Epidermal melanocyte (primary cell): ENCODE measurements around the gene NFE2L1.

Experiments used
- DNase-seq: peaks from one replicate; pipeline ENCODE4 v3.0.0; 2011; ENCODE audit warnings: low spot score; ENCODE audit not compliant: insufficient read length

The NFE2L1 gene

GRCh38 chr17:48047113-48047740, 932 bp upstream of the NFE2L1 start:
- no peak for DNase-seq

DNA sequence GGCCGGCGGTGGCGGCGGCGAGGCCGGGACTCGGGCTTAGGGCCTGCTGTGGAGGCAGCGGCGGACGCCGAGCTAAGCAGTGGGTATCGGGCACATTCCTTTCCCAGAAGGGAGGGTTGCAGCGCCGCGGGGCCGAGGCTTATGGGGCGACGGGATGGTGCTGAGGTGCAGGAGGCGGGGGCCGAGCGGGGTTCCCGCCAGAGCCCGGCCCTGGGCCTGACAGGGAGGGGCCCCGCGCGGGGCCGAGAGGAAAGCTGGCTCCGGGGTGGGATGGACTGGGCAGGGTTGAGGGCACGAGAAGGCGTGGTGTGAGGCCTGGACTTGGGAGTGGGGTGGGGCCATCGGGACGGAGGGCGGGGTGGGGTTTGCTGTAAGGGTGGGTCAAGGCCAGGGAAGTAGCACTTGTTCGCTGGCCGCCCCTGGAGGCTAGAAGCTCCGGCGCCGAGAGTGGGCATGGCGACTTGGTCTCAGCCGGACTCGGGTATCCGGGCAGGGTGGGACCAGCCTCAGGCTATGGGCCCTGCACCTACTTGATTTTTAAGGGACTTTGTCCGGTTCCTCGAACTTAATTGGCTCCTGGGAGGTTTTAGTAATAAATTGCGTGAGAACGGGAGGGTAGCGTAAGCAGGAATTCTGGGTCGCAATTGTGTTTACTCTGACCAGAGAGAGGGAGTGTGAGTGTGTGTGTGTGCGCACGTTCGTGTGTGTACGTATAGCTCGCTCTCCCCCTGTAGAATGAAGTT, 396 bp downstream of the NFE2L1 start:
- peak; percentile 49 for DNase-seq

- DNase-seq = no peak
Measured at GRCh38 chr17:48051283-48051682, 3.1 kb downstream of the NFE2L1 start.

- no peak for DNase-seq
Measured at GRCh38 chr17:48051706-48052486, 3.7 kb downstream of the NFE2L1 start.

DNA sequence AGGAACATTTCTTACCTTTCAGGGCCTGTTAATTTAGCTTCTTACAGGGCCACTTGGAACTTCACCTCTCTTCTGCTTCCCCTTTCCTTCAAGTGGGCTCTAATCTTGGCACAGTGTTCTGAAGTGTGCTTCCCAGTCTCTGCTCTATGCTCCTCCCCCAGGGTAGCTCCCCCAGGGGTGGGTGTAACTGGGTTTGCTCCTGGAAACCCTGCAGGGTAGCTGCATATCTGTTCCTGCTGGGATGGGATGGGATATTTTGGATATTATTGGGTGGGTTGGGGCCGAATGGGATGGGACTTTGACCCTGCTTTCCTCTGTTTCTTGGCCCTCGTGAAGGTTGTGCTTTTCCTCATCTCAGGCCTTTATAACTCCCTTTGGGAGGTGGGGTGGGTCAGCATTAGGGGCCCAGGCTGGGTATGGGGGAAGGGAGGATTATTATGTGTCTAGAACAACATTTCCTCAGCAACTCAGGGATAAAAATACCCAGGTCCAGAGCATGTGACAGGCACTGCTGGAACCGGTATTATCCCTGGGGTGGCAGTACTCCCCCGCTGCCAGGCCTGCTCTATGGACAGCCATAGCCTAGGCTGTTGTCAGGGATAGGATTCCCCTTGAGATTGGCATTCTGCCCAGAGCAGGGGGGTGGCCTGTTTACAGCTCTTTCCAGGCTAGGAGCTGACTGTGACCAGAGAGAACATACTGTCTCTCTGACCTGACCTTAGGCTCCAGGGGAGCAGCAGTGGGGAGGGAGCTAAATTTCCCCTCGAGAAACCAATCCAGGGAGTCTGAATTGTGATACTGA, 5.0 kb downstream of the NFE2L1 start:
- DNase-seq = no peak

DNA sequence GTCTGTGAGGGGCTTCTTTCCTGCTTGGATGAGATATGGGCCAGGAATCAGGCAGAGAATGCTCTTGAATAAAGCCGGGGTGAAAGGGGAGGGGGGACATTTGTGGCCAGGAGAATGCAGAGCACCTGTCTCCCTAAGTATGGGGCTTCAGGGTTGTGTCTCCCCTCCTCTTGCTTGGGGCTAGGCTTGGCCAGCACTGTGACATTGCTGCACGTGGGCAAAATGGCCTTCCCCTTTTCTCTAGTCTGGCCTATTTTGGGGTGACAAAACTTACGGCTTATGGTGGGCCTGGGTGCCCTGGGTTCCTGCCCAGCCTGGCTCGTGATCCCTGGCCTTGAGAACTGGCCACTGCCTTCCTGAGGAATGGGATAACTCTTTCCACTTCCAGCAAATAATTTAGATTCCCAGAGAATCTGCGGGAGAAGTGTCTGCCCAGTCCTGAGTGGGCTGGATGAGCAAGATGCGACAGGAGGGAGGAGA, 5.6 kb downstream of the NFE2L1 start:
- no peak for DNase-seq

- peak; percentile 38 for DNase-seq
Measured at GRCh38 chr17:48054238-48055185, 6.4 kb downstream of the NFE2L1 start.

GRCh38 chr17:48055531-48056245, 7.5 kb downstream of the NFE2L1 start:
- no peak for DNase-seq

DNA sequence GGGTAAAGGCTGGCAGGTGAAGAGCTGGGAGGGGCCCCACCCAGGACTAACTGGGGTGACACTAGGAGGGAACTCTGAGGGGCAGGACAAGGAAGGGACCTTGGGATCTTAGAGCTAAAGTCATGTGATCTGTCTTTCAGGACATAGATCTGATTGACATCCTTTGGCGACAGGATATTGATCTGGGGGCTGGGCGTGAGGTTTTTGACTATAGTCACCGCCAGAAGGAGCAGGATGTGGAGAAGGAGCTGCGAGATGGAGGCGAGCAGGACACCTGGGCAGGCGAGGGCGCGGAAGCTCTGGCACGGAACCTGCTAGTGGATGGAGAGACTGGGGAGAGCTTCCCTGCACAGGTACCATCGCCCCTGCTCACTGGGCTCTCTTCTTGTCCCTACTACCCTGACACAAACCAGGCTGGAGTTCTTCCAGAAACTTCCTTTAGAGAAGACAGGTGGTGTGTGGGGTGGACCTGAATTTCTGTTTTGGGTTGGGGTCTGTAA, 8.1 kb downstream of the NFE2L1 start:
- DNase-seq = no peak

GRCh38 chr17:48056879-48057278, 8.7 kb downstream of the NFE2L1 start:
- DNase-seq = no peak

- DNase-seq = no peak
Measured at GRCh38 chr17:48057626-48058025, 9.5 kb downstream of the NFE2L1 start.

DNA sequence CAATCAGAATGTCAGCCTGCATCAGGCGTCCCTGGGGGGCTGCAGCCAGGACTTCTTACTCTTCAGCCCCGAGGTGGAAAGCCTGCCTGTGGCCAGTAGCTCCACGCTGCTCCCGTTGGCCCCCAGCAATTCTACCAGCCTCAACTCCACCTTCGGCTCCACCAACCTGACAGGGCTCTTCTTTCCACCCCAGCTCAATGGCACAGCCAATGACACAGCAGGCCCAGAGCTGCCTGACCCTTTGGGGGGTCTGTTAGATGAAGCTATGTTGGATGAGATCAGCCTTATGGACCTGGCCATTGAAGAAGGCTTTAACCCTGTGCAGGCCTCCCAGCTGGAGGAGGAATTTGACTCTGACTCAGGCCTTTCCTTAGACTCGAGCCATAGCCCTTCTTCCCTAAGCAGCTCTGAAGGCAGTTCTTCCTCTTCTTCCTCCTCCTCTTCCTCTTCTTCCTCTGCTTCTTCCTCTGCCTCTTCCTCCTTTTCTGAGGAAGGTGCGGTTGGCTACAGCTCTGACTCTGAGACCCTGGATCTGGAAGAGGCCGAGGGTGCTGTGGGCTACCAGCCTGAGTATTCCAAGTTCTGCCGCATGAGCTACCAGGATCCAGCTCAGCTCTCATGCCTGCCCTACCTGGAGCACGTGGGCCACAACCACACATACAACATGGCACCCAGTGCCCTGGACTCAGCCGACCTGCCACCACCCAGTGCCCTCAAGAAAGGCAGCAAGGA, 10.4 kb downstream of the NFE2L1 start:
- no peak for DNase-seq

GRCh38 chr17:48059125-48059668, 11.0 kb downstream of the NFE2L1 start:
- no peak for DNase-seq

GRCh38 chr17:48060249-48060648, 12.1 kb downstream of the NFE2L1 start:
- DNase-seq = no peak

GRCh38 chr17:48062273-48062672, 14.1 kb downstream of the NFE2L1 start:
- no peak for DNase-seq

DNA sequence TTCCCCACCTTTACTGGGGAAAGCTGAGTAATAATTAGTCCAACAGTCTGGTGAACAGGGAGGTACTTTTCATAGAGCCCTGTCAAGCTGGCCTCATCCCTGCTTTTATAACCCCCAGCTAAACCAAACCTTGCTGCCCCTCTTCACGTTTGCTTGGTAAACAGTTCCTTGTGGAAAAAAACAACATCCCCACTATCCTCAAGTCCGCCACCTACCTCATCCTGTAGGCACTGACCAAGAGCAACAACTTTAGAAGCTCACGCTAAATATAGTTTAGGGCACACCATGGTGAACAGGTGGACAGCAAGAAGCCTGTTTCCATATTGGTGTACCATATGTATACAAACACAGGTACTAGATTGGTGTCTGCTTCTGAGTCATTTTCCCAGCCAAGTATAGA, 16.5 kb downstream of the NFE2L1 start:
- no peak for DNase-seq

GRCh38 chr17:48066192-48066591, 18.0 kb downstream of the NFE2L1 start:
- DNase-seq = no peak

GRCh38 chr17:48066656-48067055, 18.5 kb downstream of the NFE2L1 start:
- DNase-seq = no peak
